Endodermal cell (in vitro differentiated cells): ENCODE measurements around the gene IFNK. TPM values are rescaled to one million over a fixed set of nuclear protein-coding genes. Genes with fewer than 3 reads are reported as not detected.

ENCODE experiments used
- DNase-seq: peaks from one replicate; pipeline ENCODE4 v3.0.0-alpha.2; 2017
- H3K27ac ChIP-seq: 2 replicates; pipeline ENCODE4 v1.5.1; 2013; ENCODE audit warnings: mild to moderate bottlenecking, low read depth, low read length, moderate library complexity
- H3K27me3 ChIP-seq: 2 replicates; pipeline ENCODE4 v1.6.1; 2013; ENCODE audit warnings: mild to moderate bottlenecking, low read length, moderate library complexity; ENCODE audit not compliant: insufficient read depth, control insufficient read depth, poor library complexity, severe bottlenecking
- H3K36me3 ChIP-seq: 2 replicates; pipeline ENCODE4 v1.7.0; 2013; ENCODE audit warnings: mild to moderate bottlenecking, low read length, moderate library complexity; ENCODE audit not compliant: control insufficient read depth, insufficient read depth
- H3K4me1 ChIP-seq: one replicate; pipeline ENCODE4 v1.7.0; 2013; ENCODE audit warnings: low read length; ENCODE audit not compliant: control insufficient read depth, insufficient read depth
- H3K4me3 ChIP-seq: 2 replicates; pipeline ENCODE4 v1.5.1; 2013; ENCODE audit warnings: mild to moderate bottlenecking, low read length, moderate library complexity
- H3K9ac ChIP-seq: 2 replicates; pipeline ENCODE4 v1.6.1; 2013; ENCODE audit warnings: mild to moderate bottlenecking, low read length, moderate library complexity; ENCODE audit not compliant: poor library complexity, severe bottlenecking; ENCODE audit errors: extremely low read depth
- H3K9me3 ChIP-seq: 2 replicates; pipeline ENCODE4 v1.6.1; 2013; ENCODE audit warnings: mild to moderate bottlenecking, low read length, moderate library complexity; ENCODE audit not compliant: control insufficient read depth
- H3K27ac Mint-ChIP-seq: 2 replicates; pipeline ENCODE4 v1.8.0; 2020; ENCODE audit warnings: mixed read lengths
- H3K27me3 Mint-ChIP-seq: 2 replicates; pipeline ENCODE4 v1.8.0; 2021; ENCODE audit warnings: mild to moderate bottlenecking, mixed read lengths; ENCODE audit not compliant: insufficient read depth
- H3K36me3 Mint-ChIP-seq: 2 replicates; pipeline ENCODE4 v1.8.0; 2020; ENCODE audit warnings: low read depth, mixed read lengths
- H3K4me1 Mint-ChIP-seq: 2 replicates; pipeline ENCODE4 v1.8.0; 2020; ENCODE audit warnings: mixed read lengths
- H3K4me3 Mint-ChIP-seq: 2 replicates; pipeline ENCODE4 v1.8.0; 2020; ENCODE audit warnings: mild to moderate bottlenecking, moderate library complexity, mixed read lengths
- H3K9me3 Mint-ChIP-seq: 2 replicates; pipeline ENCODE4 v1.8.0; 2020; ENCODE audit warnings: mild to moderate bottlenecking, mixed read lengths
- CTCF ChIP-seq: fragments of 200-600 bp; sonication (generic); conservative IDR thresholded peaks from 2 replicates; pipeline ENCODE4 v1.5.0; 2021; ENCODE audit warnings: antibody characterized with exemption, mild to moderate bottlenecking
- WGBS, 2 experiments: methylation state at CpG; one replicate each; pipeline versions ENCODE4 v1.1.5 to v1.1.7; 2013; ENCODE audit warnings: missing lambda C conversion rate in 2 of 2, mixed read lengths in 1 of 2; ENCODE audit not compliant: insufficient coverage in 1 of 2, insufficient read length in 1 of 2; 5-methylcytosine and 5-hydroxymethylcytosine counted together
- total RNA-seq, 2 donors: library from RNA; stranded (reverse); fragmentation: NEBNext Ultra II Directional in 1 of 2; extraction: Animal tissue kit (Norgen Biotek cat#: 25700) in 1 of 2; gene quantifications; 2 replicates in 1 of 2; 3 replicates in 1 of 2; pipeline ENCODE4 v1.2.1, GENCODE V29; 2021

IFNK gene
- total RNA-seq, 2 donors from 2014 or later = not detected

- Histone ChIP-seq H3K9ac (no peak overlapping the region), H3K9me3 (no peaks in the 10 kb centered on the region)
- WGBS, 2 experiments = 68% methylated on average over 3 of the region's 3 CpGs; no CpG with 5 or more reads in 1 of the 2 experiments
These were observed 48.0 kb downstream of the IFNK start for GRCh38 chr9:27572061-27572460.

GRCh38 chr9:27572566-27572917, 48.5 kb downstream of the IFNK start:
- 3 to 4% methylated on average over 5 to 6 of the region's 6 CpGs for WGBS, 2 experiments

More at GRCh38 chr9:27572061-27572460, 48.0 kb downstream of the IFNK start:
- Histone ChIP-seq H3K27ac (no peak overlapping the region), H3K4me1 (no peaks in the 10 kb centered on the region), H3K27me3 (no peaks in the 10 kb centered on the region), H3K36me3 (no peaks in the 10 kb centered on the region), H3K4me3 (peak overlapping the region; percentile 96)
- Mint-ChIP-seq H3K36me3 (no peaks in the 10 kb centered on the region), H3K4me3 (peak overlapping the region; percentile 88), H3K4me1 (peaks cover 23% of the 10 kb centered on the region), H3K27ac (peak overlapping the region; percentile 99), H3K9me3 (peaks cover 2% of the 10 kb centered on the region), H3K27me3 (peaks cover 5% of the 10 kb centered on the region)
- TF ChIP-seq CTCF = no peak
- DNase-seq = no peak

GRCh38 chr9:27572918-27573633, 49.0 kb downstream of the IFNK start, which contains the start of gene C9orf72:
TSS of gene C9orf72 (minus strand) at chr9:27573481. CDS start at chr9:27567120, 6,361 bp downstream.
- no peaks in the 10 kb centered on the region for H3K36me3 Mint-ChIP-seq
- Histone ChIP-seq H3K36me3 (no peaks in the 10 kb centered on the region), H3K9ac (peak within 1 kb of the TSS; percentile 59), H3K9me3 (peaks cover 1% of the 10 kb centered on the region), H3K4me3 (peak within 1 kb of the TSS; percentile 96), H3K4me1 (no peaks in the 10 kb centered on the region), H3K27ac (peak within 1 kb of the TSS; percentile 92), H3K27me3 (no peaks in the 10 kb centered on the region)
- peaks cover 5% of the 10 kb centered on the region for H3K27me3 Mint-ChIP-seq
- peak within 1 kb of the TSS; percentile 88 for H3K4me3 Mint-ChIP-seq
- TF ChIP-seq CTCF = peak; percentile 16
- peaks cover 15% of the 10 kb centered on the region for H3K4me1 Mint-ChIP-seq
- peaks cover 4% of the 10 kb centered on the region for H3K9me3 Mint-ChIP-seq
- WGBS, 2 experiments = 0 to 1% methylated on average over 1 to 55 of the region's 72 CpGs
- H3K27ac Mint-ChIP-seq = peak within 1 kb of the TSS; percentile 99
- DNase-seq = peak; percentile 93

More at GRCh38 chr9:27572566-27572917, 48.5 kb downstream of the IFNK start:
- Histone ChIP-seq H3K9ac (peak overlapping the region; percentile 54), H3K36me3 (no peaks in the 10 kb centered on the region), H3K4me1 (no peaks in the 10 kb centered on the region), H3K27ac (peak overlapping the region; percentile 92), H3K27me3 (no peaks in the 10 kb centered on the region), H3K9me3 (no peaks in the 10 kb centered on the region), H3K4me3 (peak overlapping the region; percentile 96)
- DNase-seq = peak; percentile 65
- peaks cover 18% of the 10 kb centered on the region for H3K4me1 Mint-ChIP-seq
- H3K27me3 Mint-ChIP-seq = peaks cover 5% of the 10 kb centered on the region
- H3K27ac Mint-ChIP-seq = peak overlapping the region; percentile 99
- H3K4me3 Mint-ChIP-seq = peak overlapping the region; percentile 88
- no peaks in the 10 kb centered on the region for H3K36me3 Mint-ChIP-seq
- TF ChIP-seq CTCF = no peak
- H3K9me3 Mint-ChIP-seq = peaks cover 2% of the 10 kb centered on the region
